Measurements from ENCODE around the gene DPP3.

Gene DPP3

DNA sequence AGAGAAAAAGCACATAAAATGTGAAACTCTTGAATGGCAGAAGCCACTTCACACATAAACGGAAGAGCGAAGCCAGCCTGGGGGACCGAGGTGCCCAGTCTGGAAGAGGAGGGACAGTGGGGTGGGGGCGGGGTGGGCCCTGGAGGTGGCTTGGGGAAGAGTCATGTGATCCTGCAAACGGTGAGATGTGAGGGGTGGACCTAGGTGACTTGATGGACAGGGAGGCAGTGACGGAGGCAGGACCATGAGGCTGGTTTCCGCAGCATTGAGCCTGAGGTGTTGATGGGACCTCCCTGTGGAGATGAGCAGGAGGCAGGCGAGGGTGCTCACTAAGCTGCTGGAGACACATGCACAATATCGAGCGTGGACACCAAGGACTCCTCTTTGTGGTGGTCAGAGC, 48.8 kb downstream of the DPP3 start:
- no peak for TF ChIP-seq CTCF (IDR thresholded peaks at IDR 0.05; ENCODE audit: poor library complexity, severe bottlenecking)
- DNase-seq (ENCODE audit: low spot score): no peak
- ATAC-seq (ENCODE audit: low read depth): no peak; the same call in 2 of the 3 replicates
- Histone ChIP-seq H3K36me3 (ENCODE audit: low read depth) (0 out of 2 replicates have a peak, but pooled peaks cover under 1% of the 10 kb centered on the region), H3K27me3 (ENCODE audit: insufficient read depth, poor library complexity, severe bottlenecking) (no peaks in the 10 kb centered on the region), H3K4me3 (ENCODE audit: severe bottlenecking) (no peak overlapping the region), H3K9me3 (ENCODE audit: severe bottlenecking) (no peaks in the 10 kb centered on the region), H3K27ac (ENCODE audit: poor library complexity, severe bottlenecking) (no peak overlapping the region), H3K4me1 (ENCODE audit: insufficient read depth, poor library complexity, severe bottlenecking) (no peaks in the 10 kb centered on the region)

DNA sequence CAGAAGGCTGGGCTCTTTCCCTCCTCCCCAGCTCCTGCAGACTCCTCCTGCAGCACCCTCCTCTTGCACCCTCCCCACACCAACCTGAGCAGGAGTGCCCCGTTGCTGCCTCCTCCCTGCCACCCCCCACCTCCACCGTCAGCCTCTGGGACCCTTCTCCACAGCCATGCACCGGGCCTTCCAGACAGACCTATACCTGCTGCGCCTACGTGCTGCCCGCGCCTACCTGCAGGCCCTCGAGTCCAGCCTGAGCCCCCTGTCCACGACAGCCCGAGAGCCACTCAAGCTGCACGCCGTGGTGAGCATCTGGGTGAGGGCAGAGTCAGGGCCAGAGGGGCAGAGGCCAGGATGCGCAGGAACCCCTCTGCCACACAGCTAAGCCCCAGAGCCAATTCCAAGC, 49.4 kb downstream of the DPP3 start:
- Histone ChIP-seq H3K9me3 (ENCODE audit: severe bottlenecking) (no peaks in the 10 kb centered on the region), H3K4me3 (ENCODE audit: severe bottlenecking) (no peak overlapping the region), H3K27me3 (ENCODE audit: insufficient read depth, poor library complexity, severe bottlenecking) (no peaks in the 10 kb centered on the region), H3K27ac (ENCODE audit: poor library complexity, severe bottlenecking) (no peak overlapping the region), H3K4me1 (ENCODE audit: insufficient read depth, poor library complexity, severe bottlenecking) (no peaks in the 10 kb centered on the region), H3K36me3 (ENCODE audit: low read depth) (no peaks in the 10 kb centered on the region)
- DNase-seq (ENCODE audit: low spot score) (no peak), ATAC-seq (ENCODE audit: low read depth) (no peak)
- no peak for TF ChIP-seq CTCF (IDR thresholded peaks at IDR 0.05; ENCODE audit: poor library complexity, severe bottlenecking)

- Histone ChIP-seq H3K27ac (ENCODE audit: poor library complexity, severe bottlenecking) (no peak overlapping the region), H3K36me3 (ENCODE audit: low read depth) (no peaks in the 10 kb centered on the region), H3K4me3 (ENCODE audit: severe bottlenecking) (no peak overlapping the region), H3K4me1 (ENCODE audit: insufficient read depth, poor library complexity, severe bottlenecking) (no peaks in the 10 kb centered on the region), H3K9me3 (ENCODE audit: severe bottlenecking) (no peaks in the 10 kb centered on the region), H3K27me3 (ENCODE audit: insufficient read depth, poor library complexity, severe bottlenecking) (no peaks in the 10 kb centered on the region)
- no peak for TF ChIP-seq CTCF (IDR thresholded peaks at IDR 0.05; ENCODE audit: poor library complexity, severe bottlenecking)
- DNase-seq (ENCODE audit: low spot score) (no peak), ATAC-seq (ENCODE audit: low read depth) (no peak)
Measured at GRCh38 chr11:66530927-66531709, 50.9 kb downstream of the DPP3 start.

DNA sequence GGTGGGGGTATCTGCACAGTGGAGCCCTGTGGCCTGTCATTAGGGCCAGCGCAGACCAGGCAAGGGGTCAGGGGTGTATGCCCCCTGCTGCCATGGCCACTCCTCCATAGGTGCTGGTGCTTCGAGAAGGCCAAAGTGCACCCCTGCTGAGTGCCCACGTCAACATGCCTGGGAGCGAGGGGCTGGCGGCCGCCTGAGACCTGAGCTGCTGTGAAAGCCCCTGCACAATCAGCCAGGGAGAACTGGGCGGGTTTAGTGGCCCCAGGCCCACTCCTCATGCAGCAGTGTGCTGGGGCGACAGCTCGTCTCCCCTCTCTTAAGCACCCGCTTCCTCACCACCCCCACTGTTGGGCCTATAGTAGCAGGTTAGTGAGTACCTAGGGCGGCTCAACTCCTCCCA, 51.6 kb downstream of the DPP3 start:
- Histone ChIP-seq H3K9me3 (ENCODE audit: severe bottlenecking) (no peaks in the 10 kb centered on the region), H3K36me3 (ENCODE audit: low read depth) (no peaks in the 10 kb centered on the region), H3K4me1 (ENCODE audit: insufficient read depth, poor library complexity, severe bottlenecking) (no peaks in the 10 kb centered on the region), H3K27me3 (ENCODE audit: insufficient read depth, poor library complexity, severe bottlenecking) (no peaks in the 10 kb centered on the region), H3K27ac (ENCODE audit: poor library complexity, severe bottlenecking) (no peak overlapping the region), H3K4me3 (ENCODE audit: severe bottlenecking) (no peak overlapping the region)
- no peak for TF ChIP-seq CTCF (IDR thresholded peaks at IDR 0.05; ENCODE audit: poor library complexity, severe bottlenecking)
- DNase-seq (ENCODE audit: low spot score) (no peak), ATAC-seq (ENCODE audit: low read depth) (no peak)

GRCh38 chr11:66532784-66533183, 52.5 kb downstream of the DPP3 start:
- no peak for TF ChIP-seq CTCF (IDR thresholded peaks at IDR 0.05; ENCODE audit: poor library complexity, severe bottlenecking)
- Histone ChIP-seq H3K27me3 (ENCODE audit: insufficient read depth, poor library complexity, severe bottlenecking) (no peaks in the 10 kb centered on the region), H3K4me1 (ENCODE audit: insufficient read depth, poor library complexity, severe bottlenecking) (no peaks in the 10 kb centered on the region), H3K4me3 (ENCODE audit: severe bottlenecking) (no peak overlapping the region), H3K27ac (ENCODE audit: poor library complexity, severe bottlenecking) (no peak overlapping the region), H3K9me3 (ENCODE audit: severe bottlenecking) (no peaks in the 10 kb centered on the region), H3K36me3 (ENCODE audit: low read depth) (no peaks in the 10 kb centered on the region)
- ATAC-seq (ENCODE audit: low read depth) (no peak; the same call in 2 of the 3 replicates), DNase-seq (ENCODE audit: low spot score) (no peak)

Measured in RWPE2 (cell line).